Vagina (tissue), 2 donors: ENCODE data around the gene BMS1.

Source experiments
- CTCF ChIP-seq, 3 experiments: fragments of 450-650 bp in 2 of 3; fragments of 200-600 bp in 1 of 3; sonication (generic) in 1 of 3; IDR thresholded peaks; one replicate each; pipeline ENCODE4 v1.5.1; 2017 to 2019; ENCODE audit warnings: antibody characterized with exemption in 3 of 3, mild to moderate bottlenecking in 2 of 3, moderate library complexity in 2 of 3
- POLR2A ChIP-seq, 2 donors: fragments of 450-650 bp; IDR thresholded peaks; one replicate each; pipeline ENCODE4 v1.6.1; 2017; ENCODE audit warnings: antibody characterized with exemption in 2 of 2, mild to moderate bottlenecking in 2 of 2, moderate library complexity in 2 of 2
- POLR2AphosphoS5 ChIP-seq, 2 donors: sonication (generic); formaldehyde crosslinking; IDR thresholded peaks; one replicate each; pipeline ENCODE4 v1.9.0; 2017; ENCODE audit warnings: antibody characterized with exemption in 2 of 2, mild to moderate bottlenecking in 2 of 2, low read depth in 1 of 2; ENCODE audit not compliant: insufficient read depth in 1 of 2

GRCh38 chr10:42836771-42837468, 54.3 kb downstream of the BMS1 start:
- no peak for TF ChIP-seq POLR2A (IDR thresholded peaks at IDR 0.05)
- TF ChIP-seq POLR2AphosphoS5 (IDR thresholded peaks at IDR 0.05; ENCODE audit: insufficient read depth in 1 of 2, low read depth in 1 of 2): no peak
- no peak for TF ChIP-seq CTCF (IDR thresholded peaks at IDR 0.05)
